IPS-NIHi7 (cell line): ENCODE results near the gene GJB3.

Experiments
- DNase-seq: peaks from one replicate; pipeline ENCODE4 v3.0.0; 2012; ENCODE audit warnings: mixed read lengths; ENCODE audit errors: extremely low spot score

GJB3 gene

DNA sequence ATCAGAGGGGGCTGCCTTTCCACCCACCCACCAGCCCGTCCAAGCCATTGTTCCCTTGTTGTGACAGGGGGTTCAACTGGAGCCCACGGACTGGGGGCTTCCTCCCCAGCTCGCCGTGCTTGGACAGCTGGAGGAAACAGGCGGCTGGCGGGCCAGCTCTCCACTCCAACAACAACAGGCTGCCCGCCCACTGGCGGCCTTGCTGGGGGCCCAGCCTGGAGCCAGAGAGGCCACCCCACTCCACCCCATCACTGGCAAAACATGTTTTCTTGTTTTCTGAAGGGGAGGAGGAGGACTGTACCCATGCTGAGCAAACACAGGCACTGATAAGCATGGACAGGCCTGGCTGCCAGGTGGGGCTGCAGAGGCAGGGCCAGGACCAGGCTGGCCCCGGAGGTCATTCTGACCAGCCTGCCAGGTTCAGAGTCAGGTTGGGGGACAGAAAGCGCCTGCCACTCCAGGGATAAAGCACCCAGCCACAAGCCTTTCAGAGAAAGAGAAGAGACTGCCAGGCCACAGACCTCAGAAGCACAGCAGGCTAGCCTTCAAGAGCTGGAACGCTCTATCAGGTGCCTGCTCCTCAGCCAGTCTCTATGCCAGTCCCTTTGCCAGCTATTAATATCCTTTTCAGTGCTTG, 44.6 kb downstream of the GJB3 start:
- DNase-seq, result no peak

- DNase-seq, result no peak
Observed at GRCh38 chr1:34827341-34827941, 46.4 kb downstream of the GJB3 start.

DNA sequence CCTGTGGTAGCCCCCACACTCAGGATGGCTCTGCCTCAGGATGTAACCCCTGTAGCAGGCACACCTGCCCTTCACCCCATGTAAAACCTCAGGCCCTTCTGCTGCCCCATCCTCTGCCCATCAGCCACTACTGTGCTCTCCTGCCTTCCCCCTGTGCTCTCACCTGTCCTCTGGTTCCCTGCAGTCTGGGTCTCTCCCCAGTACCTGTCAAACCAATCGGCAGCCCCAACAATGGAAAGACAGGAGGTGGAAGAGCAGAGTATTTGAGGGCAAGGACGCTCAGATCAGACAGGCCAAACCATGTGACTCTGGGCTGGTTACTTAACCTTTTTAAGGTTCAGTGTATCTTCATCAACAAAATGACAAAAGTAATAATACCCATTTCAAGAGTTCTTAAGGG, 47.6 kb downstream of the GJB3 start:
- DNase-seq, result no peak

GRCh38 chr1:34829250-34829649, 48.2 kb downstream of the GJB3 start:
- no peak for DNase-seq

DNA sequence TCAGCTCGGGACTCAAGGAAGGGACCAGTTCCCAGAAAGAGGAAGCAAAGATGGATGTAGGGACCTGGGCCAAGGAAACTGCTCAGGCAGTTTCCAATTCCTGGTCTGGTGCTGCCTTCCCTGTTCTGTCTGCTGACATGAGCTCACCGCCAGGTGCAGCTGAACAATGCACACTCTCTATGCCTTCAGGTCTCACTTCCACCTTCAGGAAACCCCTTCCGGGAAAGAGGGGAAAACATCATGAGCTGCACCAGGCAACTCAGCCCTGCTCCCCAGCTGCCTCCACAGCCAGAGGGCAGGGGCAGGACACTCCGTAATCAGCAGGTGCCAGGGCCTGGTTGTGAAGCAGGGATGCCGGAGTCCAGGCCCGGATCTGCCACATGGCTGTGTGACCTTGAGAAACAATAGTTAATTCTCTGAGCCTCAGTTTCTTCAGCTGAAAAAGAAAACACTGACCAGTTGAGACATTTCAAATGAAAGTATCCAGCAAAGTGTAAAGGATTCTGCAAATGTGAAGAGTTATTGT, 50.8 kb downstream of the GJB3 start:
- no peak for DNase-seq

GRCh38 chr1:34833711-34834110, 52.7 kb downstream of the GJB3 start:
- no peak for DNase-seq
